Keratinocyte (primary cell): ENCODE measurements around the gene EXOC3L2. TPM values are rescaled to one million over a fixed set of nuclear protein-coding genes. Genes with fewer than 3 reads are reported as not detected.

Experiments
- DNase-seq: peaks from one replicate; pipeline ENCODE4 v3.0.0-alpha.2; 2011; ENCODE audit warnings: low read depth, missing footprints, low spot score
- FAIRE-seq: peaks from 2 replicates; lab custom pipeline; 2011; peaks lifted over from hg19 to GRCh38; lab: Jason Lieb, UNC
- H2AFZ ChIP-seq: 2 replicates; pipeline ENCODE4 v1.6.0; 2012; ENCODE audit warnings: low read length, control low read depth, inconsistent platforms; ENCODE audit not compliant: control insufficient read depth
- H3K27ac ChIP-seq: 2 replicates; pipeline ENCODE4 v1.5.1; 2011; ENCODE audit warnings: low read length; ENCODE audit not compliant: control insufficient read depth, insufficient read depth
- H3K27me3 ChIP-seq: 3 replicates; pipeline ENCODE4 v1.6.0; 2011; ENCODE audit warnings: low read length; ENCODE audit not compliant: control insufficient read depth, insufficient read depth; ENCODE audit errors: extremely low read depth
- H3K36me3 ChIP-seq, 2 experiments: 2 replicates in 1 of 2; 3 replicates in 1 of 2; pipeline ENCODE4 v1.5.1; 2011; ENCODE audit warnings: low read length in 2 of 2, mild to moderate bottlenecking in 1 of 2; ENCODE audit not compliant: control insufficient read depth in 2 of 2, insufficient read depth in 2 of 2; ENCODE audit errors: extremely low read depth in 1 of 2
- H3K4me1 ChIP-seq: 3 replicates; pipeline ENCODE4 v1.5.1; 2011; ENCODE audit warnings: low read length; ENCODE audit not compliant: control insufficient read depth, insufficient read depth; ENCODE audit errors: extremely low read depth
- H3K4me2 ChIP-seq: 3 replicates; pipeline ENCODE4 v1.6.0; 2011; ENCODE audit warnings: low read depth, low read length; ENCODE audit not compliant: control insufficient read depth, insufficient read depth; ENCODE audit errors: extremely low read depth
- H3K4me3 ChIP-seq, 3 experiments: fragments of 200-600 bp in 1 of 3; sonication (generic) in 1 of 3; 2 replicates in 2 of 3; 3 replicates in 1 of 3; pipeline ENCODE4 v1.5.1; 2011 to 2016; ENCODE audit warnings: low read length in 3 of 3, mild to moderate bottlenecking in 3 of 3, control low read depth in 2 of 3, inconsistent platforms in 1 of 3, low read depth in 1 of 3, mixed read lengths in 1 of 3, mixed run types in 1 of 3, moderate library complexity in 1 of 3; ENCODE audit not compliant: control insufficient read depth in 2 of 3, insufficient read depth in 2 of 3; ENCODE audit errors: extremely low read depth in 1 of 3
- H3K79me2 ChIP-seq: 2 replicates; pipeline ENCODE4 v1.6.0; 2012; ENCODE audit warnings: low read length; ENCODE audit not compliant: control insufficient read depth, insufficient read depth
- H3K9ac ChIP-seq: 3 replicates; pipeline ENCODE4 v1.6.0; 2011; ENCODE audit warnings: low read length; ENCODE audit not compliant: control insufficient read depth, insufficient read depth; ENCODE audit errors: extremely low read depth
- H3K9me1 ChIP-seq: 3 replicates; pipeline ENCODE4 v1.6.0; 2011; ENCODE audit warnings: low read length; ENCODE audit not compliant: control insufficient read depth, insufficient read depth; ENCODE audit errors: extremely low read depth
- H3K9me3 ChIP-seq: 2 replicates; pipeline ENCODE4 v1.5.1; 2012; ENCODE audit warnings: low read depth, low read length; ENCODE audit not compliant: control insufficient read depth
- H4K20me1 ChIP-seq: 3 replicates; pipeline ENCODE4 v1.6.0; 2011; ENCODE audit warnings: low read length; ENCODE audit not compliant: control insufficient read depth, insufficient read depth; ENCODE audit errors: extremely low read depth
- EZH2 ChIP-seq: IDR thresholded peaks from one replicate; pipeline ENCODE4 v1.6.1; 2012; ENCODE audit warnings: inconsistent platforms, mild to moderate bottlenecking, low read length, moderate library complexity
- dilution Hi-C: fragments of 300-500 bp; cut with MboI; formaldehyde crosslinking; loops from one replicate; pipeline ENCODE4 v1.7.0; 2020; ENCODE audit warnings: low sequenced_read_pairs; ENCODE audit not compliant: extremely low pct_ligation_motif_present
- polyA plus RNA-seq, 5 experiments: library from polyadenylated mRNA; depleted of rRNA in 3 of 5; stranded (reverse) in 3 of 5; stranded (forward) in 1 of 5; unstranded in 1 of 5; fragments of >200 nt; gene quantifications; 1 replicate in 1 of 5; 2 replicates in 3 of 5; 3 replicates in 1 of 5; pipeline versions ENCODE4 v1.2.1 to v1.2.3, GENCODE V29; 2011 to 2012; ENCODE audit warnings: missing spikeins in 2 of 5, low read depth in 1 of 5, low replicate concordance in 1 of 5
- TF ChIP-seq, protein P1 (sequence below), 3 experiments: IDR thresholded peaks in 1 of 3; conservative IDR thresholded peaks in 1 of 3; optimal IDR thresholded peaks in 1 of 3; 2 replicates in 2 of 3; 3 replicates in 1 of 3; pipeline versions ENCODE3 to v1.5.1; 2011; ENCODE audit warnings: low read length in 3 of 3, mild to moderate bottlenecking in 3 of 3, moderate library complexity in 2 of 3, control low read depth in 1 of 3, inconsistent platforms in 1 of 3; ENCODE audit not compliant: insufficient read depth in 2 of 3; ENCODE audit errors: extremely low read depth in 1 of 3

Gene EXOC3L2
- polyA plus RNA-seq, 1 donor (not counting 4 experiments of a cell fraction or from before 2014, with no cell fraction given): 0.08 TPM

DNA sequence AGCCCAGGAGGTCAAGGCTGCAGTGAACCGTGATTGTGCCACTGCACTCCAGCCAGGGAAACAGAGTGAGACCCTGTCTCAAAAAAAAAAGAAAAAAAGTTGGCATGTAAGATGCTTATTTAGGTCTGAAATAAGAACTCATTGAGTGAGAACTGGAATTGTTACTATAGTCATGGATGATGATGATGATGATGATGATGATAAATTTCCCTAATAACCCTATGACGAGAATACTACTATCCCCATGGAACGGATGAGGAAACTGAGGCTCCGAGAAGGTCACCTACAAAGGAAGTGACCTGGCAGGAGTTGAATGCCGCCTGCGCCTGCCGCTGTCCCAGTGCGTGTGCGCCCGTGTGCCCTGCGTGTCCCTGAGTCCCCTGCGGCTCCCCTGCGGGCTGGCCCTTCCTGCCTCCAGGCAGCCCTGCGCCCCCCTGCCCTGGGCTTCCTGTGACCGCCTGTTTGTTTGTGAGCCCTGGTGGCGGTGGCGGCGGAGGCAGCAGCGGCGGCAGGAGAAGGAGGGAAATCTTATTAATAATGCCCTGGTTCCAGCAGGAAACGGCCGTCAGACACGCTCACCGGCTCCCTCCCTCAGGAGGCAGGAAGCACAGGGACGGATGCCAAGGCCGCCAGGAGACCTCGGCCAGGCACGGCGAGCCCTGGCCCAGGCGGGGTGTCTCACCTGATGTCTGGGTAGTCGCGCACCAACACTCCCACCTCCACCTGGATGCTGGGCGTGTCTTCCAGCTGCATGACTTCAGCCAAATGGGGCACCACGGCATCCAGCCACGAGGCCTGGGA is 29.6 kb downstream of the EXOC3L2 start:
- dilution Hi-C loops: no loop called here
- no peak for DNase-seq

DNA sequence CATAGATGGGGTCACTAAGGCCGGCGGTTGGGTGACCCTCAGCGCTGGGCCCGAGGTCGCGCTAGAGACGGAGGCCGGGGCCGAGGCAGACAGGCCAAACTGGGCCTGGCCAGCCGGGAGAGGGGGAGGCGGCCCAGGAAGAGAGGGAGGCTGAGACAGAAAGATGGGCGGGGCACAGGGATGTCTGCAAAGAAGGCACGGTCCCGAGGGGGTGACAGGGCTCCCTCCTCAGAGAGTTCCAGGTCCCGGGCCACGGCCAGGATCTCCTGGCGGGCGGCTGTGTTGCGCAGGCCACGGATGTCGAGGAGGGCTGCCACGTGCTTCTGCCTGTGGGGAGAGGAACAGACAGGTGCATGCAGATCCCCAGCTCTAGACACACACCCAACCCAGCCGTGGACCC is 32.2 kb downstream of the EXOC3L2 start:
- no peak overlapping the region for H3K9ac ChIP-seq
- no peaks in the 10 kb centered on the region for H3K79me2 ChIP-seq
- TF ChIP-seq, protein P1, sequence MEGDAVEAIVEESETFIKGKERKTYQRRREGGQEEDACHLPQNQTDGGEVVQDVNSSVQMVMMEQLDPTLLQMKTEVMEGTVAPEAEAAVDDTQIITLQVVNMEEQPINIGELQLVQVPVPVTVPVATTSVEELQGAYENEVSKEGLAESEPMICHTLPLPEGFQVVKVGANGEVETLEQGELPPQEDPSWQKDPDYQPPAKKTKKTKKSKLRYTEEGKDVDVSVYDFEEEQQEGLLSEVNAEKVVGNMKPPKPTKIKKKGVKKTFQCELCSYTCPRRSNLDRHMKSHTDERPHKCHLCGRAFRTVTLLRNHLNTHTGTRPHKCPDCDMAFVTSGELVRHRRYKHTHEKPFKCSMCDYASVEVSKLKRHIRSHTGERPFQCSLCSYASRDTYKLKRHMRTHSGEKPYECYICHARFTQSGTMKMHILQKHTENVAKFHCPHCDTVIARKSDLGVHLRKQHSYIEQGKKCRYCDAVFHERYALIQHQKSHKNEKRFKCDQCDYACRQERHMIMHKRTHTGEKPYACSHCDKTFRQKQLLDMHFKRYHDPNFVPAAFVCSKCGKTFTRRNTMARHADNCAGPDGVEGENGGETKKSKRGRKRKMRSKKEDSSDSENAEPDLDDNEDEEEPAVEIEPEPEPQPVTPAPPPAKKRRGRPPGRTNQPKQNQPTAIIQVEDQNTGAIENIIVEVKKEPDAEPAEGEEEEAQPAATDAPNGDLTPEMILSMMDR (optimal IDR thresholded peaks at IDR 0.05 in 1 of 3, IDR thresholded peaks at IDR 0.05 in 1 of 3, conservative IDR thresholded peaks at IDR 0.05 in 1 of 3; ENCODE audit: extremely low read depth in 1 of 3, insufficient read depth in 2 of 3, low read length in 3 of 3): no peak
- TF ChIP-seq EZH2: no peak
- H3K4me2 ChIP-seq: no peak overlapping the region
- no peaks in the 10 kb centered on the region for H3K36me3 ChIP-seq
- no peak overlapping the region for H2AFZ ChIP-seq
- no peaks in the 10 kb centered on the region for H3K9me3 ChIP-seq
- FAIRE-seq: no peak
- H3K4me1 ChIP-seq: peaks cover 17% of the 10 kb centered on the region
- dilution Hi-C loops: no loop called here
- DNase-seq: no peak
- H4K20me1 ChIP-seq: no peaks in the 10 kb centered on the region
- no peaks in the 10 kb centered on the region for H3K27me3 ChIP-seq
- H3K4me3 ChIP-seq: no peak overlapping the region
- no peaks in the 10 kb centered on the region for H3K9me1 ChIP-seq
- no peak overlapping the region for H3K27ac ChIP-seq

More for the DNA sequence above, 29.6 kb downstream of the EXOC3L2 start:
- TF ChIP-seq, protein P1 (optimal IDR thresholded peaks at IDR 0.05 in 1 of 3, IDR thresholded peaks at IDR 0.05 in 1 of 3, conservative IDR thresholded peaks at IDR 0.05 in 1 of 3; ENCODE audit: extremely low read depth in 1 of 3, insufficient read depth in 2 of 3, low read length in 3 of 3): no peak
- no peak for TF ChIP-seq EZH2
- H2AFZ ChIP-seq: peak overlapping the region; percentile 81
- peak overlapping the region; percentile 50 for H3K9ac ChIP-seq
- H4K20me1 ChIP-seq: no peaks in the 10 kb centered on the region
- no peak for FAIRE-seq
- peak overlapping the region; percentile 75 for H3K4me2 ChIP-seq
- no peaks in the 10 kb centered on the region for H3K9me1 ChIP-seq
- H3K4me1 ChIP-seq: peaks cover 17% of the 10 kb centered on the region
- no peaks in the 10 kb centered on the region for H3K36me3 ChIP-seq
- no peaks in the 10 kb centered on the region for H3K9me3 ChIP-seq
- H3K79me2 ChIP-seq: no peaks in the 10 kb centered on the region
- no peaks in the 10 kb centered on the region for H3K27me3 ChIP-seq
- H3K27ac ChIP-seq: no peak overlapping the region
- no peak overlapping the region for H3K4me3 ChIP-seq
